ENCODE measurements around the gene STARD10.
"Not testable (repeated sequence)": the region's sequence is repeated elsewhere in the genome, so short reads cannot be mapped to it uniquely, and the experiment has no call there.

The STARD10 gene

DNA sequence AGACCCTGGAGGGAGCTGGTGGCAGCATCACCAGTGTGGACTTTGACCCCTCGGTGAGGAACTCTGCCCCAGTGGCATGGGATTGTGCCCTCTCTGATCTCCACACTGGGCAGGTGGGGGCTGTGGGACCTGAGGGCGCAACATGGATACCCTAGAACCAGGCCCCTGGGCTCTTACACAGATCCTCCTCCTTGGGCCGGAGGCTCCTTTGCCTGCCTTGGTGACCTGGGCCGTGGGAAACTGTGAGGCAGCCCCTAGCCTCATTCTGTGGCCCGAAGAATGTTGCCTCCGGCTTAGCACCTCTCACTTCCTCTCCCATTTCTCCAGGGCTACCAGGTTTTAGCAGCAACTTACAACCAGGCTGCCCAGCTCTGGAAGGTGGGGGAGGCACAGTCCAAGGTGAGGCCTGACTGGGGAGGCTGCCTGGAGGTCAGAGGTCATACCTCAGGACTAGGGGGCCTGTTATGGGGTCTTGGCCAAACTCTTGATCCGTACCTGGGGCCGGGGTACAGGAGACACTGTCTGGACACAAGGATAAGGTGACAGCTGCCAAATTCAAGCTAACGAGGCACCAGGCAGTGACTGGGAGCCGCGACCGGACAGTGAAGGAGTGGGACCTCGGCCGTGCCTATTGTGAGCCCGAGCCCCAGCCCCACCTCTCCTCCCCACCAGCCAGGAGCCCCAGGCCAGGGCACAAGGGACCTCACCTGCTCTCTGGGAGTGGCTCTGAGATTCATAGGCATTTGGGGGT lies 32.5 kb upstream of the STARD10 start:
- no peak for DNase-seq

DNA sequence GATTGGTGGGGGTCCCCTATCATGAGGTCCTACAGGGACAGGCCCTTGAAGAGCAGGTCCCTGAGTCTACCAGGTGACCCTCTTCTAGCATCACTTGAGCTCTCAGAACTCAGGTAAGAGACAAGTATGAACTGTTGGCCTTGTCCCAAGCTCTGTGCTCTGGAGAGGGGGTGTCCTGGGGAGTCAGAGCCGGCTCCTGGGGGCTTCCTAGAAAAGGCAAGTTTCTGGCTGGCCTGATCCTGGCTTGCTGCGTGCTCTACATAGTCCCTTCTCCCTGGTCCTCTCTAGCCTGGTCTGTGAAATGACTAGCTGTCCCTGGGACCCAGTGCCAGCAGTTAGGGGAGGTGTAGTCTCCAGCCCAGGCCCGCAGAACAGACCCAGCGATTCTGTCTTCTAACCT lies 31.8 kb upstream of the STARD10 start:
- no peak for DNase-seq

DNA sequence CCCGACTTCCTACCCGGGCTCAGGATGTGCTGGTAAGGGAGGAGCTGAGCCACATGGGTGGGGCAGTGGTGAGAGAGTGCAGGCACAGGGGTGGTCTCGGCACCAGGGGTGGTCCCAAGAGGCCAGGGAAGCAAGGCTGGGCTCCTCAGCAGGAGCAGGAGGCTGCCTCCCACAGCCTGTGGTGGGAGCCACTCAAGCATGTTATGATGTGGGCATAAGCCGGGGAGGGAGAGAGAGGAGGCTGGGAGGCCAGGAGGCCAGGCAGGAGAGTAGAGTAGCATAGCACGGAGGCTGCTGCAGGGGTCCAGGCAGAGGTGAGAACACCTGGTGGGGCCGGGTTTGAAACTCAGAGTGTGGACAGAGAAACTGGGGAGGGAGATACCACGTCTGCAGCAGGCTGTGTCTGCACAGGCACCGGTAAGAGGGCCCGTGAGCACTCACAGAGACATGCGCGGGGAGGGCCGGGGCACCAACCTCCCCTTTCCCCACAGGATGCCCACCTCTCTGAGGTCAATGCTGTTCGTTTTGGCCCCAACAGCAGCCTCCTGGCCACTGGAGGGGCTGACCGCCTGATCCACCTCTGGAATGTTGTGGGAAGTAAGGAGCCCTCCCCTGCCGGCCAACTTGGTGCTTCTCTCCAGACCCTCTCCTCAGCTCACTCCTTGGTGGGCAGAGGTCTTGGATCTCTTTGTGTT lies 31.1 kb upstream of the STARD10 start:
- DNase-seq = no peak

DNA sequence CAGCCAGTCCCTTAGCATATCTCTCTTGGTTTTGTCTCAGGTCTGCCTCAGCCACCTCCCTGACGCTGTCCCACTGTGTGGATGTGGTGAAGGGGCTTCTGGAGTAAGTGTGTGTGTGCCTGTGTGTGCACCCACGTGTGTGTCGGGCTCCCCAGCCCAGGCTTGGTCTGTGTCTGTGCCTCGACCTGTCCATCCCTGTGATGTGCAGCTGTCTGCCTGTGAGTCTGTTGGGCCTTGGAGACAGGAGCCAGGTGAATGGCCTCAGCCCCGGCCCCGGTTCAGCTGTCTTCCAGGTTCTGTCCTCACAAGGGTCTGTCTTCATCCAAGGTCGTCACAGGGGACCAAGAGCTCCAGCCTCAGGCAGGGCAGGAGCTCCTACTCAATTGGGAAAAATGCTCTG lies 30.2 kb upstream of the STARD10 start:
- DNase-seq = no peak

DNA sequence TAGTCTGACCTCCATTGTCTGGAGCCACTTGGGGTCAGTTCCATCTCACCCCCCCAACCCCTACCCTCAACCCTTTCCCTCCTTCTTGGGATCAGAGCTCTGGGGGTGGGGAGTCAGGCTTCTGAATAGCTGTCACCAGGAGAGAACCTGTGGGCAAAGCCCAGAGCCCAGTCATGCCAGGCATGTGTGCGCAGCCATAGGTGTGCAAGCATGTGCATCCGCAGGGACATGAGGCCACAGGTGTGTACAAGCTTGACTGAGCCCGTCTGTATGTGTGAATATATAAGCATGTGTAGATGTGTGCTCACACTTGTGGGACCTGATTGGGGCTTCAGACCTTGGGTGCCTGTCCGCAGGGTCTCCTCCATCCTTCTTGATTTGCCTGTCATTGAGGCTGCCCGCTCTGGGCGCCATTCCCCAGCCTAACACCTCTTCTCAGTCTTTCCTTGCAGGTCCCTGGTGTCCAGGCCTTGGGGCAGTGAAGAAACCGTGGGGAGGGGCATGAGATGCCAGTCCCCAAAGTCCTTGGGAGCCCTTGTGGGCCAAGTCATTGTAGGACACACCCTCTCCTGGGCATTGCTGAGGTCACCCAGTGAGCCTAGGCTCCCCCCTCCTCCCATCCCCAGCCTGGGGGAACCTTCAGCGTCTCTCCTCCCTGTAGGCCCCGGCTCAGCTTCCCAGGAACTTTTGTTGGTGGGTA lies 29.4 kb upstream of the STARD10 start:
- DNase-seq = no peak

DNA sequence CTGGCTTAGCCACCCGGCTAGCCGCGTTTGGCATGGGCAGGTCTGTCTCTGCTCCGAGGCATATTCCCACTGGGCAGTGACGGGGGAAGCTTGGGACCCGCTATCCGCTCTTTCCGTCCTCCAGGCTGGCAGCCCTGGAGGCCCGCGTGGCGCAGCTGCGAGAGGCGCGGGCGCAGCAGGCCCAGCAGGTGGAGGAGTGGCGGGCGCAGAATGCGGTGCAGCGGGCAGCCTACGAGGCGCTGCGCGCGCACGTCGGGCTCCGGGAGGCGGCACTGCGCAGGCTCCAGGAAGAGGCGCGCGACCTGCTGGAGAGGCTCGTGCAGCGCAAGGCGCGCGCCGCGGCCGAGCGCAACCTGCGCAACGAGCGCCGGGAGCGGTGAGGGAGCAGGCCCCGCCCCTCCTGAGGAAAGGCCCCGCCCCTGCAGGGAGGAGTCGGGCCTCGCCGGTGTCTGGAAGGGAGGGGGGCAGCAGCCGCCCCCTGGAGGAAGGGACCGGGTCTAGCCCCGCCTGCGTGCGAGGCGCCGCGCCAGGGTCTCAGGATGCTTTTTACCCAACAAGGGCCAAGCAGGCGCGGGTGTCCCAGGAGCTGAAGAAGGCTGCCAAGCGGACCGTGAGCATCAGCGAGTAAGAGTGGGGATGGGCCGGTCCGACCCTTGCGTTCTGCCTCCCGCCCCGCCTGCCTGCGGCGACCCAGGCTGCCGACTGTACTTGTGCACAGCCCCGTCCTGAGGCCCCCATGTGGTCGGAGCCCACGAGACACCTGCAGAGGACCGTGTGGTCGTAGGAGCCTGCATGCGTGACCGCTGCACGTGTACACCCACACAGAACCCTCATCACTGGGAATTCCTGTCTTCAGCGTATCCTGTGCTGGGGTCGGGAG lies 28.3 kb upstream of the STARD10 start:
- DNase-seq = peak; percentile 97

DNA sequence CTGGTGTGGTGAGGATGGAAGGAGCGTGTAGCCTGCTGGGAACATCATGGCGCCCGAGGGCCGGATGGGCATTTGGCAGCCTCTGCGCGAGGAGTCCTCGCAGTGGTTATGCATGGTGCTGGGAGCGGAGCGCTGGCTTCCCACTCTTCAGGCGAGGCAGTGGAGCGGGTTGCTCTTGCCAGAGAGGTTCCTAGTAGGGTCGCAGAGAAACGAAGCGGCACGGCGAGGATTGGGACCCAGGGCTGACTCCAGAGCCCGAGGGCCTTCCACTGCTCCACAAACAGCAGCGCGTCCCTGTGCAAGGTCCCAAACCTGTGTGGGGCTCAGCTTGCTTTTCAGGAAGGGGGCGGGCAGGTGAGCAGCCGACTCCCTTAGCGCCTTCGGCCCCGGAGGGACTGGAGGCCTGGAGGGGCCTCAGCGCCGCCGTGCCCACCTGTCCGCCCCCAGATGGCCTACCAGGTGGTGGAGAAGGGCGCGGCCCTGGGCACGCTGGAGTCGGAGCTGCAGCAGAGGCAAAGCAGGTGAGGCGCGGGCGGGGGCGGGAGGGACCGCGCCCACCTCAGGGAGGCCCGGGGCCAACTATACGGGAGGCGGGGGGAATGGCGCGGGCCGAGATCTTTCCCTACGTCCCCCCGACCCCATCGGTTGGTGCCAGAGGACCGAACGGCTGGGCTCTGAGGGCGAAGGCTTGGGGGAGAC lies 27.5 kb upstream of the STARD10 start:
- DNase-seq = peak; percentile 41

DNA sequence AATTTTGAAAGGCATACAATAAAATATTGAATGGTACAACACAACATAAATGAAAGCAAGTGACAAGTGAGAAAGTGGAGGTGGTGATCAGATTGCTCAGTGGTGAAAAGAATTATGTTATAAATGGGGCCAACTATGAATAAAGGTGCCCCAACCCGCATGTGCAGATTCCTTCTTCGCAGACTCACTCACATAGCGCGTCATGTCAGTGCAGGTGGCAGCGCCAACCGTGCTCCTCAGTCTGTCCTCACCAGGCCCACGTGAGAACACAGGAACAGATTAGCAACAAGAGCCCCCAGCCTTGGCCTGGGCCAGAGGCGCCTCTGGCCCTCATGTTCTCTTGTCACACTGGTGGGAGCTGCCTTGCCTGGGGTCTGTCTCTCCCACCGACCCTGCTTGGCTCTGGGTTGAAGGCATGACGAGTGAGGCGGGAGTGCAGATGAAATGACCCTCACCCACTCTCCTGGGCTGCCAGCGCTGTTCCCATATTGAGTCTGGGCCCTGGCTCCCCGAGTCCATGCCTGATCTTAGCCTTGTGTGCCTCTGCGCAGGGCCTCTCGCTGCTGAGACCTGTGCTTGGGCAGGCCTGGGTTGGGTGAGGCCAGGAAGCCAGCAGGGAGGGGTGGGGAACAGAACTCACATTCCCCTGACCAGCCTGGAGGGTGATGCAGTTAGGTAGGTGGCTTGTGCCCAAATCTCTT lies 26.7 kb upstream of the STARD10 start:
- no peak for DNase-seq

DNA sequence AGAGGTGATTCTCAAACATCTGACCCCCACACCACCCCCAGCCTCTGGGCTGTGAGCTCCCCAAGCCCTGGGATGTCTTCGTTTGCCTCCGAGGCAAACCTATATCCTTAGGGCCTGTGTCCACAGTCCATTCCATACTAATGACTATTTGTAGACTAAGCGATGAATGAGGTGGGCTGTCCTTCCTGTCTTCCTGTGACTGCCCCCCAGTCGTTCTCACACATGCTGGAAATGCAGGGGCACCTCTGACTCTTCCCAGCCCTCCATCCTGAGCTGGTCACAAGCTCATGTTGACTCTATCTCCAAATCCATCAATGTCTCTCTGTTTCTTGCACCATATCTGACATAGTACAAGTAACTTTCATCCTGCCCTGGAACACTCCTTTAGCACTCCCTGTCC lies 25.1 kb upstream of the STARD10 start:
- no peak for DNase-seq

DNA sequence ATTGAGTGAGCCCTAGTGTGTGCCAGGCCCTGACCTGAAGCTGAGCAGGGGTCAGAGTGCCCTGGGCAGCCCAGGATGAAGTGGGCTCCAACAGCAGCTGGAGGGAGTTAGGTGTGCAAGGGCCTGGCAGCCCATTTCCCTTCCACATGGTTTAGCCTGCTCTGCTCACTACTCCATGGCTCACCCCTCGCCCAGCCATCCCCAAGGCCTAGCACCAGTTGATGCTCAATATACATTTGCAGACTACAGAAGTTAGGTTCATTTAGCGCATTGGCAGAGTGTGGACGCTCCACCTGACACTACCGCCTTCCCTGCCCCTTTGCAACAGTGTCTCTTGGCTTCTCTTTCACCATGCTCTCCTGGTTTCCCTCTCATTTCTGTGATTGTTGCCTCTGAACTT lies 24.1 kb upstream of the STARD10 start:
- no peak for DNase-seq

DNA sequence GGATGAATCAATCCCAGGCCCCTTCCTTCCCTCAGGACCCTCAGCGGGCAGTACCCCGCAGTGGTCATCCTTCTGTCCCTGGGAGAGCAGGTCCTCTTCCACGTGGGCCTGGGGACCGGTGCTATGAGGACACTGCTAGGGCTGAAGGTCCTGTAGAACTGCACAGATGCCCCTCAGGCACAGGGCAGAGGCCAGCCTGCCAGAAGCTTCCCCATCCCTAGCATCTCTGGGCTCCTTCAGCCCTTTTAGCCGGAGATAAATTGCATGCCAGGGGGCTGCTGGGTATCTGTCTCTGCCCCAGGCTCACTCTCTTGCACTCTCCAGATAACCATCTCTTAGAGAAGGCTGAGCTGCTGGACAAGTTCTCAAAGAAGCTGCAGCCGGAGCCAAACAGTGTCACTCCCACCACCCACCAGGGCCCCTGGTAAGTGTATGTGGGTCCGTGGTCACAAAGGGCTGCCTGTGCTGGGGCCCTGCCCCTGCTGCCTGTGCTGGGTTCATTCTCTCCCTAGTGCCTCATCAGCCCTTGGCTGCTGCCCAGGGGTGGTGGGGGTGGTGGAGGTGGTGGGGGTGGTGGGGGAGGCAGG lies 22.6 kb upstream of the STARD10 start:
- no peak for DNase-seq

DNA sequence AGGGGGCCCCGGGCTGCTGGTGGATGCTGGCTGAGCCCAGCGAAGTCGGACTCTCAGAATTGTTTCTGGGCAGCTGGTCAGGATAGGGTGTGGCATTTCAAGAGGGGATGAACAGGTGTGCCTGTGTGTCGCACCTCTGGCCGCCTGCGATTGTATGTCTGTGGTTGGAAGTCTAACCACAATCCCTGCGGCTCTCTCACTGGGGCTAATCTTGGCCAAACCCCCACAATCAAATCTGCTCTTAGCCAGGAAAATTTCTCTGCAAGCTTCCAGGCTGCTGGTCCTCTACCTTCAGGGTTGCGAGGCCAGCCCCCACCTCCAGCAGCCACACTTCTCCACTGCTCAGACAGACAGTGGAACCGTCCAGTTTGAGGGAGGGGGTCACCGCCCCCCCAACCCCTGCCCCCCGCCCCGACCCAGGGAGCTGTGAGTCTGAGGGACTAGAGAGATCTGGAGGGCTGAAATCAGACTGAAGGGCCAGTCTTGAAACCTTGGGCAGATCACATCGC lies 21.3 kb upstream of the STARD10 start:
- no peak for DNase-seq

DNA sequence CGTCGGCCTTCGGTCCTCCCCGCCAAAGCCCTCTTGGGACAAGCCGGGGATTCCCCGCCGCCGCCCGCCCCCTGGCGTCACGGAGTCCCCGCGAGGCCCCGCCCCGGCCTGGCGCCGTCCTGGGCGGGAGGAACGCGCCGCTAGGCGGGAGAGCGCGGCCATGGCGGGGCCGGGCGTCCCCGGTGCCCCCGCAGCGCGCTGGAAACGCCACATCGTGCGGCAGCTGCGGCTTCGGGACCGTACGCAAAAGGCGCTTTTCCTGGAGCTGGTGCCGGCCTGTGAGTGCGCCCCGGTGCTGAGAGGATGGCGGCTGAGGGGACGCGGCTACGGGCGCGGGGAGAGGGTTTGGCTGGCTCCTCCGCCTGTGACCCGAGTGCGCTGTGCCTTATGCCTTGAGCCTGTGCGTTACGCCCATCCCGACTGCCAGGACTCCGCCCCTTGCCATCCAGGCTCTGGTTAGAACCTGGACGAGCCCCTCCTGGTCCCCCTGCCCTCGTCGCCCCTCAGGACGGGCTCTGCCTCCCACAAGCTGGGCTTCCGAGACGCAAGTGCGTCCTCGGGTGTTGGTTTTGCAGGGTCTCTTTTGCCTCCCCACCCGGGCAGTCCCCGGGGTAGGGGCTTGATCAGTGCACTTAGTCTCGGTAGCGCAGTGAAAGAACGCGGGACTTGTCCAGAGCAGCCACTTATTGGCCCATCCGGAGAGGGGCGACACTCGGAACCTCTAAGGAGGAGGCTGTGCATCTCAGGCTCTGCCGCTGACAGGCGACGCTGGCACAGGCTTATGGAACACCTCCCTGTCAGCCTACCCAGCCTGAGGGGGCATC lies 20.7 kb upstream of the STARD10 start, which contains the start of gene ATG16L2:
TSS of gene ATG16L2 (plus strand) at position 126 of the 824 bp plus-strand sequence. CDS start at position 161, 35 bp downstream.
- peak; percentile 92 for DNase-seq

DNA sequence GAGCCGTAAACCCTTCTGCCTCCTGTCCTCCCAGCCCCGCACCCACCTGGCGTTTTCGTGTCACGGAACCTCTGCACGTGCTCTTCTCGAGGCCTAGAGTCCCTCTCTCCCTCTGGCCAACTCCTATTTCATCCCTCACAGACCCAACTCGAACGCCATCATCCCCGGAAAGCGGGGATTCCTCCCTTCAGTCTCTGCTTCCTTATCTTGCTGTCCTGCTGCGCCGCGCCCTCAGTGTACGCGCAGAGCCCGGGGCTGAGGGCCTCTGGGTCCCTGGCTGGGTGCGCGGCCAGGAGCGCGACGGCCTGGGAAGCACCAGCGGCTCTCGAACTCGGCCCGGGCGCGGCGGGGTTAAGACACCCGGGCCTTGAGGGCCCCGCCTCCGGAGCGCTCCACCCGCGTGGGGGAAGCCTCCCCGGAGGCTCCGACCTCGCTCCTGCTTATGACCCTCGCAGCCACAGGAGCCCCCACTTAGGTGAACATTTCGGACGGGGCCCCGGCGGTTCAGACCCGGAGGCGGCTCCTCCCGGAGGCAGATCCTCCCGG lies 20.0 kb upstream of the STARD10 start:
- DNase-seq = peak; percentile 96

DNA sequence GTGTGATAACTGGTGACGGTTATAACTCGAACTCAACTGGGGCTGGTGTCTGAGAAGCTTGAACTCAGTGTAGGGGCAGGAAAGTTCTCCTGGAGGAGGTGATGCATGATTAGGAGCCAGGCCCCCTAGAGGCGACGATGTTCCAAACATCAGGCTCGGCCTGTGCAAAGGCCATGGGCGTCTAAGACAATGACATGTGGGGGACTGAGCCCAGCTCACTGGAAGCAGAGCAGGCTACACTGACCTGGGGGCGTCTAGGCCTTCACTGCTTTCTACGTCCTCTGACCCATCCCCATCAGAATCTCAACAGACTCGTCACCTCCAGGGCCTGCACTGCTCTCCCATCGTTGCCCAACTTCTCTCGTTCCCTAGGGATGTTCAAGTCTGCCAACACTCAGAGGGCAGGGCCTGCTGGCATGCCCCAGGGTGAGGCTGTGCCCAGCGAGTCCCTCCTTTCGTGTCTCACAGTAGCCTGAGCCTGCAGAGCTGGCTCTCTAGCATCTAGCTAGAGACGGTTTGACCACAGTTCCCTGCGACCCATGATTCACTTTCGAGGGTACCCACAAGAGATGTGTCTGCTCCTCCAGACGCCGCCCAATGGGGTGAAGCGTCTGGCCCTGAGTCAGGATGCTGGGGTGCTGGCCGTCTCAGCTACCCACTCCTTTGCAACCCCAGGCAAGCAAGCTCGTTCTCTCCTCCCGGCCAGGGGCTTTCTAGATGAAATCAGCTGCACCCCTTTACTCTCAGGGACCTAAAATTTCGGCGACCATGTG lies 19.3 kb upstream of the STARD10 start:
- peak; percentile 52 for DNase-seq

DNA sequence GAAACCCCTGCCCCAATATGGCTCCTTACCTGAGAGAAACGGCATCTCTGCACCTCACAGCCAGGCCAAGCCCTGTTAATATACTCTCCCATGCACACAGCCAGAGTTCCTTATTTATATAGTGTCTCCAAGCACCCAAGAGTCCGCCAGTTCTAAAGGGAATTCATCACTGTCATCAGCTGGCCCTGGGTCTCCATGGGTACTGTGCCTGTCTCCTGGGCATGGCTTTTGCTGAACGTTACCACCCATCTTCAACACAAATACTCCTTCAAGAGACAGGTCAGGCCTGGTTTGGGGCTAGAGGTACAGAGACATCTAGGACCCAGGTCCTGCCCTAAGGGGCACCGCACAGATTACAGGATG lies 18.7 kb upstream of the STARD10 start:
- no peak for DNase-seq

DNA sequence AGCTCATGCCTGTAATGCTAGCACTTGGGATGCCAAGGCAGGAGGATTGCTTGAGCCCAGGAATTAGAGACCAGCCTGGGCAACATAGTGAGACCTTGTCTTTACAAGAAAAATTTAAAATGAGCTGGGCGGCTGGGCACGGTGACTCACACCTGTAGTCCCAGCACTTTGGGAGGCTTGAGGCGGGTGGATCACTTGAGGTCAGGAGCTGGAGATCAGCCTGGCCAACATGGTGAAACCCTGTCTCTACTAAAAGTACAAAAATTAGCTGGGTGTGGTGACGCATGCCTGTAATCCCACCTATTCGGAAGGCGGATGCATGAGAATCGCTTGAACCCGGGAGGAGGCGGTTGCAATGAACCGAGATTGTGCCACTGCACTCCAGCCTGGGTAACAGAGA lies 17.8 kb upstream of the STARD10 start:
- DNase-seq = not testable (repeated sequence)

DNA sequence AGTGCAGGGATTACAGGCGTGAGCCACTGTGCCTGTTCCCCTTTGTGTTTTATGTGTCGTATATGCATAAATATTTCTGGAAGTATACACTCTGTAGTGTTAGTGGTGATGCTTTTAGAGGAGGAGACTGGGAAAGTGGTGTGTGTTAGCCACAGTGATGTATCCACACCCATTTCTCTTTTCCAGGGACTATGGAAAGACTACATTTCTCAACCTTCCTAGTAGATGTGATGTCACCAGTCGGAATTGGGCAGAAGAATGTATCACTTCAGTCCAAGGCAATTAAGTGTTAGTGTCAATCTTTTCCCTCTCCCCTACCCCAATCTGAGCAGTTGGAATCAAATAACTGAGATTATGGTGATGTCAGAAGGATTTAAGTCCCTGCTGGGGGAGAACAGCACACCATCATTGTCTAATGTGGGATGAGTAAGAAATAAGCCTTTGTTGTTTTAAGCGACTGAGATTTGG lies 14.5 kb upstream of the STARD10 start:
- DNase-seq = no peak

DNA sequence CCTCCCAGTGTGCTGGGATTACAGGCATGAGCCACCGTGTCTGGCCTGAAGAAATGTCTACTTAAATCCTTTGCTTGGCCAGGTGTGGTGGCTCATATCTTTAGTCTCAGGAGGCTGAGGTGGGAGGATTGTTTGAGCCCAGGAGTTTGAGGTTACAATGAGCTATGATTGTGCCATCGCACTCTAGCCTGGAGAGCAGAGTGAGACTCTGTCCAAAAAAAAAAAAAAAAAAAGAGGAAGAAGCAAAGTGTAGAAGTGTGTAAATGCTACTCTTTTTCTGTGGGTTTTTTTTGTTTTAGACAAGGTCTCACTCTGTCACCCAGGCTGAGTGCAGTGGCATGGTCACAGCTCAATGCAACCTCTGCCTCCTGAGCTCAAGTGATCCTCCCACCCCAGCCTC lies 13.9 kb upstream of the STARD10 start:
- no peak for DNase-seq

All from eye (tissue), 1 donor.